Activated T-cell treated with anti-CD3 and anti-CD28 coated beads, Interleukin-2, amount 50 U/mL, for 48 hours (primary cell): ENCODE results near the gene PTGDR2.

Source experiments
- DNase-seq, 2 experiments: peaks; one replicate each; pipeline ENCODE4 v3.0.0-alpha.2; 2020

PTGDR2 gene

GRCh38 chr11:60809249-60809648, 46.5 kb downstream of the PTGDR2 start:
- DNase-seq = no peak

- DNase-seq = no peak
These were observed 52.3 kb downstream of the PTGDR2 start for GRCh38 chr11:60803273-60803936.

- no peak for DNase-seq
These were observed 54.6 kb downstream of the PTGDR2 start for GRCh38 chr11:60801194-60801593.
